Stimulated activated CD8-positive, alpha-beta memory T cell treated with anti-CD3 and anti-CD28 coated beads, Interleukin-7, amount 100 ng/mL, for 4 hours (primary cell): ENCODE data around the gene ZNF394.

ENCODE experiments used
- DNase-seq, 2 donors: peaks; one replicate each; pipeline ENCODE4 v3.0.0-alpha.2; 2020; ENCODE audit warnings: low read depth in 2 of 2

The ZNF394 gene

DNA sequence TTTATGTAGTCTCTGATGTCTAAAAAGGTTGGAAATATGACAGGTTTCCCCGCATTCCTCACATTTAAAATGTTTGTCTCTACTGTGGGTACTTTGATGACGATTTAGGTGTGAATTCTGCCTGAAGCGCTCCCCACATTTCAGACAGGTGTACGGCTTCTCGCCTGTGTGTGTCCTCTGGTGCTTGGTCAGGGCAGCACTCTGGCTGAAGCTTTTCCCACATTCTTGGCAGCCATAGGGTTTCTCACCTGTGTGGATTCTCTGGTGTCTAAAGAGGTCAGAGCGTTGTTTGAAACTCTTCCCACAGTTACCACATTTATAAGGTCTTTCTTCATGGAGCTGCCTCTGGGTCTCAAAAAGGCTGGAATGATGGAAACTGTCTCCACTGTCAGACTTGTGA, 6.3 kb downstream of the ZNF394 start:
- DNase-seq: no peak

DNA sequence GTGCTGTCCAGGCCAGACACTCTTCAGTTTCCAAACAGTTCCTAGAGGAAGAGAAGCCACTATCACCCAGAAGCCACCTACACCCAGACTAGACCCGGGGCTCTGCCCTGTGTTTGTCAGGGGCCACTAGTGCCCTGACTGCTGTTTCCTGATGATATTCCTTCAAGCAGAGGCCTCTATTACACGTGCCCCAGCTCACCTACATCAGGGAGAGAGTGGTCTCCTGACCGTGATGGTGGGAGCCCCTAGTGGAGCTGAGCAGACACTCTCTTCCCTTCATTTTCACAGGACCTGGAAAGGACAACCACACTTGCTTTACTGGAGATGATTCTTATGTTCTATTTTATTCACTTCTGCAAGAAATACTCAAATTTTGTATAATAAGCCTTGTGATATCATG, 9.2 kb downstream of the ZNF394 start:
- DNase-seq: no peak

DNA sequence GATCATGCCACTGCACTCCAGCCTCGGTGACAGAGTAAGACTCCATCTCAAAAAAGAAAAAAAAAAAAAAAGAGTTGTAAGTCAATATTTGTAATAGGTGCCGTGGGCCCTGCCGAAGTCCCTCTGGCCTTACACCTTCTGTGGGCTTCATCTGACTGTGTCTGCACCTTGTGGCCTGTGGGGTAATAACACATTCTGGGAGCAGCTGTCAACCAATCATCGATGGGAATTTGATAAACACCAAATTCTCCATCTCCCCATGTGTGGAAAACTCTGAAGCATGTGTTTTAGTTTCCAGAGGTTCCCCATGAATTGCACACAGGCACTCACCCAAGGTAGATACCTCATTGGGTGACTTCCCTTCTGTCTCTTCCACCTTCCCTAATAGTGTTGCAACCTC, 10.8 kb downstream of the ZNF394 start:
- no peak for DNase-seq

DNA sequence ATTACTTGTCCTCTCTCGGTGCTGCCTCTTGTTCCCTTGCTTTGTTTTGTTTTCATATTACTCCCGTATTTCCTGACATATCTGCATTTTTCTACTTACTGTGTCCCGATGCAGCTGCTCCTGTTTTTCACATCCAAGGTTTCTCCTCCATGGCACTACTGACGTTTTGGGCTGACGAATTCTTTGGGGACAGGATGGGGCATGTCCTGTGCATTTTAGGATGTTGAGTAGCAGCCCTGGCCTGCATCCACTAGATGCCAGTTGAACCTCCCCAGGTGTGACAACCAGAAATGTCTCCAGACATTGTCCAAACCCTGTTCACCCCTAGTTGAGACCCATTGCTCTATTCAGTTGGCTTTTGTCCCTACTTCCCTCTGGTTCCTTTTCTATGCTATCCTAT, 15.0 kb downstream of the ZNF394 start:
- no peak for DNase-seq

DNA sequence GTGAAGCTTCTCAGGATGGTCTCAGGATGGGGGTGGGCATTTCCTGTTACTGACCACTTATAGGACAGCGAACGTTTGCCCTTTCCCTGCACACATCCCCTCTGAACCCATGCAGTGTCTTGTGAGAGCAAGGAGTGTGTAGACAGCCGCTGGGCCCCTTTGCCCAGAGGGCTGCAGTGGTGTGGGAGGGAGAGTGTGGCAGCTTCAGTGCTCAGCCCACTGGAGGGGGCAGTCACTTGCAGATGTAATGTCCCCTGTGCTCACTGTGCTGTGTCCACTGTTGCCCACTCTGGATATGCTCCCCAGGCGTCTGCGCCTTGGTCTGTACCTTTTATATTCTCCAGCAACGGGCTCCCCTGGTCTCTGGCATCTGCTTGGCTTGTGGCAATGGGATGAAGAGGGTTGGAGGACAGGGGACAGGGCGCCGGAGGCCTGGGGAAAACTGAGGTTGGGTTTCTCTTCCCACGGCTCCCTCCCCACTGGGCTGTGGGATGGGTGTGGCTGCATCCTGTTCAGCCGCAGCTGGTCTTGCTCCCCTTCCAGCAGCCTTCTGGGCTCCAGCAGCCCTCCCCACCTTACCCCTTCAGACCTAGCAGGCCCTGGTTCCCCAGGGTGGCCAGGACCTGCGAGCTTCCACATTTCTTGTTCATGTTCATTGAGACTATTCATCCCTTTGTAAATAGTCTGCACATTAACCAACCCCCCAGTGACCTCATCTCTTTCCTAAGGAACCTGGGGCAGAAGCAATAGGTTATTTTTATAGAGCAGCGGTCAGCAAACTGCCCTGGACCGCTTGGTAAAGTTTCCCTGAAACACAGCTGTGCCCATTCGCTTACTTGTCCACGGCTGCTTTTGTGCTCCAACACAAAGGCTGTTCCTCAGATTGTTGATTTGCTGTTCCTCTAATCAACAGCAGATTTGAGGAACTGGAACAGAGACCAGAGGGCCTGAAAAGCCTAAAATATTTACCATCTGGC, 21.3 kb downstream of the ZNF394 start:
- DNase-seq: no peak

DNA sequence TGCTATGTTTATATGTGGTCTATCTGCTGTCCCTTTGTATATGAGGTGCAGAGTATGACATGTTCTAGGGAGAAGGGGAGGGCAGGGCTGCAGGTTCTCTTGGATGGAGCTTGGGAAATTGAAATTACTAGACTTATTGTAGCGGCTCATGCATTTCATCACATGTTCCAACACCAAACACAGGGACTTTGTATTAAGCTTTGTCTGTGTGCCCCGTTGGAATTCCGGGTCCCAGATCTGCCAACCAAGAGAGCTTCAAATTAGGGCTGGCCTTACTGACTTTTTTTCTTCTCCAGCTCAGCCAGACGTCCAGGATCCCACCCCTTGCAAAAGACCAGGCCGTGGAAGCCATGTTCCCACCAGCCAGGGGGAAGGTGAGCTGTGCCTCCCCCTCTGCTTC, 24.0 kb downstream of the ZNF394 start:
- no peak for DNase-seq

DNA sequence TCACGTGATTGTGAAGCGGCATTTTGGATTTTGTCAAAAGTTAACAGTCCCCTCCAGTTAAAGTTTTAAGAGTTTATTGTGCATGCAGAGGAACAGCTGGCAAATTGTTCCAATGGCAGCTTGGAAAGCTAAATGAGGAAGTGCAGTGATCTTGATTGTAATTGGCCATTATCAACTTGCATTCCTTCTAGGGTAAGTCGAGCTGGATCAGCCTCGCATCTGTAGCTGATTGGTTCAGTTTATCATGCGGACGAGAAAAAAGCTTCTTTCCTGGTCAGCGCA, 26.8 kb downstream of the ZNF394 start:
- no peak for DNase-seq

DNA sequence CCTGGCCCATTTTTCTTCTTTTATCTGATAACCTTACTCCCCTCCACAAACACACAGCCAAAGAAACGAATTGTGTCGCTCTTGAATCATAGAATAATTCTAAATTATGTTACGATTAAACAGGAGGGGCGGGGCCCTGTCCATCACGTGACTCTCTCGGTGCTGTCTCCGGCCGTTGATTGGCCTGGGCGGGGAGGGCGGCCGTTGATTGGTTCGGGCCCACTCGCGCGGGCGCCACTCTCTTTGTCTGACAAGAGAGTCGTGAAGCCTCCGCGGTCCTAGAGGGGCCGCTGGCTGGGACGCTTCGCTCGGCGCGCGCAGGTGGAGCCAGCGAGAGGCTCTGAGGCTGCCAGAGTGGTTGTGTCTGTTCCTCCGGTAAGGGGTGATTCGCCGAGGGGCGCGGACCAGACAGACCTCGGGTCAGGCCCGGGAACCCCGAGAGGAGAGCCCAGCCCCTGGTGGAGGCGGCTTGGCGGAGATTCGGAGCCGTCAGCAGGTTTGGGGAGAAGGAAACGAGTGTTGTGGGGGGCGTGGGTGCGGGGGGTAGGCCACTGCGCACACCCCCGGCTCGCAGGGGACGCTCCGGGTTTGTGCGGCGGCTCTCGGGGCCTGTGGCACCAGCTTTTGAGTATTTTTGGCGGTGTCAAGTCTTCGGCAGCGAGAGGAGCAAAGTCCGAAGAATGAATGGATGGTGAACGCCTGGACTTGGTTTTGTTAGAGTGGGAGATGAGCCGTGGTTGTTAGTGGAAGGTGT, 27.3 kb downstream of the ZNF394 start, which contains the start of gene ZNF789:
Gene ZNF789, plus strand, starts transcription at position 330 of the 754 bp plus-strand sequence. CDS start 3,567 bp downstream, outside the sequence.
- peak; percentile 96 to 98 for DNase-seq

DNA sequence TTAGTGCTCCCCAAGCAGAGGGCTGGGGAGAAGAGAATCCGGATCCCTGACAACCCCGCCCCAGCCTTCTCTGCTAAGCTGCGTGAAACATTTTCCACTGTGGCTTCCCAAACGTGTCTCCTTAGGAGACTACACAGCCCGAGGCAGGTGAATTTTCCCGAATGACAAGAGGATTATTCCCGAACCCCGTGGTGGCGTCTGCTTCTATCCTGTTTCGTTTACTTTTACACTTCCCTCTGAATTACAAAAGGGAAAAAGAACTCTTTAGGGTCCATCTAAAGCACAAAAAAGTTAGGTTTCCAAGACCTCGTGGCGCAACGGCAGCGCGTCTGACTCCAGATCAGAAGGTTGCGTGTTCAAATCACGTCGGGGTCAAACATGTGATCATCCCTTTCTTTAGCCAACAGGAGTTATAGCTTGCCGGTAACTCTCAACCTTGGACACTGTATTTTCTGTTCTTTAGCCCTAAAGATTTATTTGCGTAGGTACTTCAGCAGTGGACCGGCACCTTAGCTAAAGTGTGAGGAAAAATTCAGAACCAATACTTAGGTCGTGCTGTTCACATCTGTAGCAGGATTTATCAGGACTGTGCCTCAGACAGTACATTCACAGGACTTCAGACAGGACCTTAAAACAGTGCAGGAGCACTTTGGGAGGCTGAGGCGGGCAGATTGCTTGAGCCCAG, 30.6 kb downstream of the ZNF394 start:
- DNase-seq: no peak

DNA sequence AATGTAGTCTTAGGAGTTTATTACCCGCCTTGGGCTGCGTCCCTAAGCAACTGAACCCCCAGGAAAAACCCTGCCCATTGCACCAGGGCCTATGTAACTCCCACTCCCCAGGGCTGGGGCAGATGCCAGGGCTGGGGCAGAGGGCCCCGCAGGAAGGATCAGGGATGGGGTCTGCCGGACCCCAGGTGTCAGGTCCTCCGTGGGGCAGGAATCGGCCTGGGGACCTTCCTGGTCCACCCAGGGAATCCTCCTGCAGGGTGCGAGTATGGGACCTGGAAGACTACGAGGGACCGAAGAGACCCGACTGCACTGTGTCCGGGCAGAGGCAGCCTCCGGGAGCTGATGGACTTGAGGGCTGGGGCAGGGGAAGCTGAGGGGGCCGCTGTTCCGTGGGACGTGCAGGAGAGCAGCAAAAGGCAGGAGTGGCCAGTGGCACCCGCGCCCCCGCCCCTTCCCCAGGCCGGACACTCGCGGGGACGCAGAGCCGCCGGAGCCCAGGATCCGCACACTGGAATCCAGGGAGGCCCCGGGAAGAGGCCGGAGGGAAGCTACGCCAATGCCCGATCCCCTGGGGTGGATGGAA, 31.7 kb downstream of the ZNF394 start:
- no peak for DNase-seq

DNA sequence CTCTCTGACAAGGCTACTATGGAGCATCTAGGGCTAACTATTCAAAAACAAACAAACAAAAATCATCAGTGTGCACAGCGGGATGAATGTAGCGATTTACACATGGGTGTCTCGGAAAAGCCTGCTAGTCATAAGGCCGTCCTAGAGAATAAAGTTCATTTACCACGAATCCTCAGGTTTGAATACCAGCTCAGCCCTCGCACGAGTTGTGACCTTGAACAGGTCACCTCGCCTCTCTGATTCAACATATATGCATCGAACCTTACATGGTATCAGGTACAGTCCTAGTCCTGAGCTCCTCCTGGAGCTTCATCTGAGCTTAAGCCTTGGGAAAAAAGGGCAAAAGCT, 34.7 kb downstream of the ZNF394 start:
- no peak for DNase-seq

DNA sequence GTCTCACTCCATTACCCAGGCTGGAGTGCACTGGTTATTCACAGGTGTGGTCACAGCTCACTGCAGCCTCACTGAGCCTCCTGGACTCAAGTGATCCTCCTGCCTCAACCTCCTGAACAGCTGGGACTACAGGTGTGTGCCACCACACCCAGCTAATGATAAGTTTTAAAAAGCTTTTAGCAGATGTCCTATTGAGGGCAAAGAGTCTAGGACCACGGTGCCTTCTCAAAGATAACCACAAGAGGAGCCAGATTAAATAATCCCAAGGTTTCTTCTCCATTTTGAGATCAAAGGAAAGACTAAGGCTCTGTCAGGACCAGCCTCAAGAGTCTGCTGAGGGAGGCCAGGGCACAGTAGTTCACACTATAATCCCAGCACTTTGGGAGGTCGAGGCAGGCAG, 38.9 kb downstream of the ZNF394 start:
- DNase-seq: no peak

DNA sequence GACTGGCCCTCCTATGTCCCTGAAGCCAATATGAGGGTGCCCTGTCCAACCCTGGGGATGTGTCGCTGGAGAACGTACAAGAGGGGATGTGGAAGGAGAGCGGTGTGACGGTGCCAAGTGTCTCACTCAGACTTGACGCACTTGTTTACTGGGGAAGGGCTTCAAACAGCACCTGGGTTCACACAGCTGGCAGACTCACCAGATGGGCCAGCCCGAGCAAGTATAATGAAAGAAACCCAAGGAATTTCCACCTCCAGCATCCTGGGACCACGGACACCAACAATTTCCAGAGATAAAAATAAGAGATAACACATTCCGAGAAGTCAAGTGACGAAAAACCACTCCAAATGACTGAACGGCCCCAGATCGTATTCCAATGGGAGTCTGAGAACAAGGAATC, 39.4 kb downstream of the ZNF394 start:
- no peak for DNase-seq

DNA sequence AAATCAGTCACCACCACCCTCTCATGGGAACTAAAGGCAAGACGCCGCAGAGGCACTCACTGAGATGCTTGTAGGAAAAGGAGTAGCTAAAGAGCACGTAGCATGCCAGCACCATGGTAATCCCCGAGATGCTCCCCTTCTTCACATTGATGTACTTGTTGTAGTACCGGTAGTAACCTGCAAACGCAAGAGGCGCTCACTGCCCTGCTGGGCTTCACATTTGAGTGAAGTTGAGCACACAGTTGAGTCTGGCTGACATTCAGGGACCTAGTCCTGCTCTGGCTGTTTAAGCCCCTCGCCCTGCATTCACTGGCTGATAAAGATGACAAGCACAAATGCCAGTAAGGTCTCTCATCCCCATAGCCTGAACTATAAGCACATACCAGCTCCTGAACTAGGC, 41.0 kb downstream of the ZNF394 start:
- DNase-seq: no peak

DNA sequence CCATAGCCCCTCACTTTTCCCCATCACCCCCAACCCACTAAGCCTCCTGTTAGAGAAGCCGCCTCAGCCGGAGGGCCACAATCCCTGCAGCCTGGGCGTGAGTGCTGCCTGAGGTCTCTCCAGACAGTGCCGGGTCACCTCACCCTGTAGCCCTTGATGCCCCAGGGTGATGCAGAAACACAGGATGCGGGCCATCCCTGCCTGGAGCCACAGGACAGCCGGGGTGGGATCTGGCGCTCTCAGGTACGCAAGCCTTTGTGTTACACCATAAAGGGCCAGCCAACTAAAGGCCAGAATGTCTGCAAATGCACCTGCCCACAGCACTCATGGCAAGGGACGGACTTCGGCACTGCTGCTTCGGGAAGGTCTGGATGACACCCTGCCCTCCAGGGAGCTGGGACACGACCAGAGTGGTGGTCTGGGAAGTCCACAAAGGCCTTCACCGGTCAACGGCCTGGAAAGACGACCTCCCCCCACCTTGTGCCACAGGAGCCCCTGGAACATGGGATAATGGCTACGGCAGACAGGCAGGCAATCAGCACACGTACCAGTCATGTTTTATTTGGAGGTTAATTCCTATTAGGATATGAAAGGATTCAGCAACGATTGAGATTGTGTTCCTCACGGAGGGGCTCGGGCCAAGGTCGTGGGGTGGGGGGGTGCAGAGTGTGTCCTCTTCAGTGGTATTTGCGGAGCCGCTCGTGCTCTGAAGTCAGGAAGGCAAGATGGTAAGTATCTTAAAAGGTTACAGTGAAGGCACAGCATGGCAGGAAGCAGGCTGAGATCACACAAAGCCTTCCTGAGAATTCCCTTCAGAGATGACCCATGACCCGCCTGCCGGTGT, 42.2 kb downstream of the ZNF394 start:
- DNase-seq: no peak

DNA sequence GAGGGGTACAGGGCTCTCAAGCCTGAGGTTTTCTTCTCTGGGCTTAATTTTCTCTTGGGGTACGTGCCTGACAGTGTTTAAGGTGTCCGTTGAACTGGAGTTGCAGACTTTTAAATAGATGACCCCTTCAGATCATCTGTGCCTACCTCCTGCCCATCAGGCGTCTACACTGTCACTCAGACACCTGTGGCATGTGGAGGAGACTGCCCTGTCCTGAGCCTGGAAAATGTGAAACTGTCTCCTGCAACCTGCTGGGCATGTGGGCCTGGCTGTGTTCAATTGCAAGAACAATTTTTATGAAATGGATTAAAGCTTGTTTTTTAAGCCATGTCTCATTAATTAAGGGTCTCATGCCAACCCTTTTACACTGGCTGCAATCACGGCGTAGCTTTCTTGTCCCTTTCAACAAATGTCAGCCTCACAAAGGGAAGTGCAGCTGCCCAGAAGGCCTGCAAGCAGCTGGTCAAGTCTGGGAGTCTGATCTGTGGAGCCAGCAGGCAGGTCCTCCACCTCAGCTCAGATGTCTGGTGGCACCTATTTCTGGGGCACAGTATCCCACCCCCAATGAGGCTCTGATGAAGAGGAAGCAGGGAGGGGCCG, 42.9 kb downstream of the ZNF394 start:
- DNase-seq: no peak

DNA sequence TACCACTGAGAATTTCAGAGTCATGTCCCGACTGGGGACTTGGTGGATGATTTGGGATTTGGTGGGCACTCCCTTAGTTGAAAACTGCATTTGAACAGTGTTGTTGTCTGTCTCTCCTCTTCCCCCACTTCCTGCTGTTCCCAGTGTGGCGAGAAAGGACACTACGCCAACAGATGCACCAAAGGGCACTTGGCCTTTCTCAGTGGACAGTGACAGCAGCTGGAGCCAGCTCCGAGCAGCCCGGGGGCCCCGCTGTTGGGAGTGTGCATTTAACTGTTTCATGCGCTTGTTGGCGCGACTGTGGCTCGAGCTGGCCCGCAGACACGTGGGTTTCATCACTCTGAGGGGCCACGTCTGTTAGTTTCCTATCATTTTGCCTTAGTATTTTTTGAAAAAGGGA, 43.8 kb downstream of the ZNF394 start:
- DNase-seq: no peak

DNA sequence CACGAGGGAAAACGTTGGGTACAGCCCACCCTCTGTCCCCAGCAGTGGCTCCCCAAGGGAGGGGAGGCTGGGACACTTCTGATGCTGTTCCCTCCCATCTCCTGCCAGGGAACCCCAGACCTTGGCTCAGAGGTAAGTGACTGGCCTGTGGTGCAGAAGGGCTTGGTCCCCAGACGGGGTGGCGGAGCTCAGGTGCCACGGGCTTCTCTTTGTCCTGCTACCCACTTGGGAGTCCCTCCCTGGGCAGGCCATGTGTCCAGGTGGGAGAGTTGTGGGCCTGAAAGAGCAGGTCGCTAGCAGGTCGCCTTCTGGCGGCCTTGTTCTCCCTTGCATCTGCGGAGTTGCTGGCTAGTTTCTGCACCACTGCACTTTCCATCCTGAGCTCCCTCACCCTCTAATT, 44.2 kb downstream of the ZNF394 start:
- DNase-seq: no peak

DNA sequence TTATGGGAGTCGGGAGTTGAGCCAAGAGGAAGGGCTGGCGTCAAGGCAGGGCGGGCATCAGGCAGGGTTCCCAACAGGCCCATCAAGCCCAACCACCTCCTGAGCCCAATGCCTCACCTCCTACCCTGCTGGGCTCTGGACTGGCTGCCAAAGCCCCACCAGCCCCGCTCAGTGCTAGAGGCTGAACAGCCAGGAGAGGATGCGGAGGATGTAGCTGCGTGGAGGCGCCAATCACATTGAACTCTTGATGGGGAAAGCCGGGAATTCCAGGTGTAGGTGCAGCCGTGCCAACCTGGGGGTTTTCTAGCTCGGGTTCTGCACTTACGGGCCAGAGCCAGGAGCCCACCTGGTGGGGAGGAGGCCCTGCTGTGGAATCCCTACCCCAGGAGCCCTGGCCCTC, 47.0 kb downstream of the ZNF394 start:
- DNase-seq: no peak

DNA sequence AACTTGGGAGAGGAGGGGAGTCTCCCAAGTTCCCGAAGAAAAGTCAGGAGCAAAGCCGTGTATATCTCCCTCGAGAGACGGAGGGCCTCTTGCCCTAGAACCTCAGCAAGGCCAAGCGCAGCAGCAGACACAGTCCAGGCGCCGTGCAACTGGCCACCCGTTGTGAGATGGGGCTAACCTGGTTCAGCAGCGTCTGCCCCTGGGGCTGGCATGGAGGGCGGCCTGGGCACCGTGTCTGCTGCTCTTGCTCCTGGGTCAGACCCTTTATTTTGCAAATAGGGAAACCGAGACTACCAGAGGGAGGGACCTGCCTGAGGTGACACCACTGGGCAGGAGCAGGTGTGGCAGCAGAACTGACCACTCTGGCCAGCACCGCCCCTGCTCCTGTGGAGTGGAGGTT, 47.5 kb downstream of the ZNF394 start:
- no peak for DNase-seq

DNA sequence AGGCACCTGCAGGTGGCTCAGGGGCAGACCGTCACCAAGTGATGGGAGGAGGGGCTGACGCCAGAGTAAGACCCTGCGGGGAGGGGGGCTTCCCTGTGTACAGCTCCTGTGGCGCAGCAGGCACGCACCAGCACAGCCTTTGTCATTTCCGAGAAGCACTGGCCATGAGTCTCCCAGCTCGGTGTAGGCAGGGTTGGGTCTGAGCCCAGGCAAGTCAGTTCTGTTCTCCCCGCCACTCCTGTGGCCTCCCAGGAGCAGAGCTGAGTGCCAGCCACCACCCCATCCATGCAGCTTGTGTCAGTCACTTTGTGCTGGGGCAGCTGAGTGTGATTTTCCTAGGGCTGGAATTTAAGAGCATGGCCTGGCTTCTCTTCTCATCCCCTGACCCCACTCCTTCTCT, 48.1 kb downstream of the ZNF394 start:
- DNase-seq: no peak
